ENCODE measurements around the gene SLC25A28. TPM values are rescaled to one million over a fixed set of nuclear protein-coding genes. Genes with fewer than 3 reads are reported as not detected.

The SLC25A28 gene
- total and polyA plus RNA-seq, 8 donors, result 18.8 to 128 (median 26.9) TPM

DNA sequence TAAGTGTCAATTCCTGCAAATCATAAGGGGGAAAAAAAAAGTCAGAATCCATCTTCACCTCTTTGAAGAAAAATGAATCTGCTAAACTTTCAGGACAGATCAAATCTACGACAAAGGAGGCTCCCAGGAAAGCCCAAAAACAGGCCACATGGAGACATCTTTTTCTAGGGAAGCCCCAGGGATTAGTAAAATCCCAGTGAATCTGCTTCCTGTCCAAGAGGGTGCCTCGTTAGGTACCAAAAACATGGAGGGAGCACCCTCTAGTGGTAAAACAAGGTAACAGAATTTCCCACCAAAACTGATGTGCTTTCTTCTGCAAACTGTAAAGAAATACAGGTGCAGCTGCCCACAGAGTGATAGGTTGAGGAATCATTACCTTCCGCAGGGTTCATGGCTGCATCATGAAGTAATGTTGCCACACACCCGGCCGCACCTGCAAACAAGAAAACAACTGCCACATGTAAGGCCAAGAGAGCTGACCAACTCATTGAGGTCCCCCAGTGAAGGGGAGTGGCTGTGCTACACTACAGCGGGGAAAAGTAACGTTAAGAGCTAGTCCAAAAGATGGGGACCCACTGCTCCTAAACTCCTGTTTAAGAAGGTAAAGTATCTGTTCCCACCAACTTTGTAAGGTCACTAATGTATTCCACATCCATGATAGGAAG lies 7.9 kb downstream of the SLC25A28 start:
- H3K27ac ChIP-seq, result no peak overlapping the region
- H3K36me3 ChIP-seq, result peaks cover 0 to 12% (median 0%) of the 10 kb centered on the region in 3 donors
- WGBS, 2 donors, result 29 to 33% methylated on average over 7 of the region's 7 CpGs
- H3K27me3 ChIP-seq, result no peaks in the 10 kb centered on the region
- peaks cover 0 to 8% (median under 1%) of the 10 kb centered on the region in 3 donors for H3K4me1 ChIP-seq
- intact Hi-C loops (cut with DNase I), result loop anchor here in 2 of 3 donors (5.0 to 10.0 kb wide), 3 partner anchors 167 to 217 kb away; no protein-coding TSS in a partner anchor
- peak; percentile 69 to 91 (median 82) for ATAC-seq
- peak; percentile 64 to 81 (median 79) for TF ChIP-seq CTCF (IDR thresholded peaks at IDR 0.05)
- H3K9me3 ChIP-seq, result no peaks in the 10 kb centered on the region
- FAIRE-seq, result no peak
- H3K4me3 ChIP-seq, result no peak overlapping the region
- peak in 2 of 6 donors; percentile 11 to 34 for DNase-seq

DNA sequence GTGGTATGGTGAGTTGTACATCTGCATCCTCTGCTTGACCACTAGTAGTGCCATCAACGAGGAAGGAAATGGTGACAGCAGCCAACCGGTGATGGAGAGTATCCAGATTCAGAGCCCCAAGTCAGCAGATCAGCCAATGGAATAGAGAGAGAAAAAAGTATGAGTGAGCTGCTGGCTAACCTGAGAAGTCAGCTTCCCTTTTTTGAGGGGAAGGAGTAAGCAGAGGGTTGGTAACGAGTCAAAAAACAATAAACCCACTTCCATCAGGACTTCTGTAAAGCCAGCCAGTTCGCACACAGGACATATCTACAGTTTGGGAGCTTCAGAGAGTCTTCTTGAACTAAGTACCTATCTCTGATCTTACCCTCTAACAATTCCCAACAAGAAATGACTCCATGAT lies 8.9 kb downstream of the SLC25A28 start:
- Histone ChIP-seq H3K4me1 (peaks cover 0 to 7% (median 0%) of the 10 kb centered on the region in 3 donors), H3K9me3 (no peaks in the 10 kb centered on the region), H3K27ac (no peak overlapping the region), H3K36me3 (peaks cover 0 to 12% (median 0%) of the 10 kb centered on the region in 3 donors), H3K27me3 (no peaks in the 10 kb centered on the region), H3K4me3 (no peak overlapping the region)
- DNase-seq (no peak), FAIRE-seq (no peak), ATAC-seq (no peak)
- intact Hi-C loops (cut with DNase I), result loop anchor here in 2 of 3 donors (5.0 to 10.0 kb wide), 3 partner anchors 167 to 217 kb away; no protein-coding TSS in a partner anchor
- TF ChIP-seq CTCF (IDR thresholded peaks at IDR 0.05), result no peak
- WGBS, 2 donors, result 78 to 83% methylated on average over 4 of the region's 4 CpGs

DNA sequence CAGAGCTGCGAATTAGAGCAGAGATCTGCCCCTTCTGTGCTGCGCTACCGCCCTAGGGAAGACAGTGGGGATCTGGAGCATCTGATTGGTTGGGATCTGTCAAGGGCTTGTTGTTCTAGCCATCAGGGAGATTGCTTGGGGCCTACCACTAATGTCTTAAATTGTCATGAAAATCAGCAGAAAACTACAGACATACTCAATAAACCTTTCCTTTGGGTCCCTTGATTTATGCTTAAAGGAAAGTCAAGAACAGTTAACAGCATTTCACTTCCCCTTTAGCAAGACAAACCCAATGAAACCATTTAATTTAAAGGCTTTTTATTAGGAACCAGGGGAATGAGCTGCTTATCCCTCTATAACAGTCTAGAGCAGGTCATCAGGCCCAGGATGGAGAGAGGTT lies 10.0 kb downstream of the SLC25A28 start:
- FAIRE-seq (no peak), DNase-seq (no peak), ATAC-seq (no peak)
- 94 to 95% methylated on average over 3 of the region's 3 CpGs for WGBS, 2 donors
- Histone ChIP-seq H3K9me3 (no peaks in the 10 kb centered on the region), H3K4me1 (no peaks in the 10 kb centered on the region), H3K4me3 (no peak overlapping the region), H3K27me3 (no peaks in the 10 kb centered on the region), H3K36me3 (peaks cover 0 to 12% (median 0%) of the 10 kb centered on the region in 3 donors), H3K27ac (no peak overlapping the region)
- no peak for TF ChIP-seq CTCF (IDR thresholded peaks at IDR 0.05)
- intact Hi-C loops (cut with DNase I), result loop anchor here in 2 of 3 donors (5.0 to 10.0 kb wide), 3 partner anchors 165 to 215 kb away; no protein-coding TSS in a partner anchor

- WGBS, 2 donors, result 95 to 98% methylated on average over 2 of the region's 2 CpGs
- no peak overlapping the region for H3K27ac ChIP-seq
- H3K27me3 ChIP-seq, result no peaks in the 10 kb centered on the region
- TF ChIP-seq CTCF (IDR thresholded peaks at IDR 0.05), result no peak
- no peaks in the 10 kb centered on the region for H3K9me3 ChIP-seq
- H3K4me1 ChIP-seq, result no peaks in the 10 kb centered on the region
- H3K36me3 ChIP-seq, result peaks cover 0 to 12% (median 0%) of the 10 kb centered on the region in 3 donors
- DNase-seq (no peak), ATAC-seq (no peak), FAIRE-seq (no peak)
- intact Hi-C loops (cut with DNase I), result no loop called here
- H3K4me3 ChIP-seq, result no peak overlapping the region
Observed at GRCh38 chr10:99609186-99609585, 11.1 kb downstream of the SLC25A28 start.

DNA sequence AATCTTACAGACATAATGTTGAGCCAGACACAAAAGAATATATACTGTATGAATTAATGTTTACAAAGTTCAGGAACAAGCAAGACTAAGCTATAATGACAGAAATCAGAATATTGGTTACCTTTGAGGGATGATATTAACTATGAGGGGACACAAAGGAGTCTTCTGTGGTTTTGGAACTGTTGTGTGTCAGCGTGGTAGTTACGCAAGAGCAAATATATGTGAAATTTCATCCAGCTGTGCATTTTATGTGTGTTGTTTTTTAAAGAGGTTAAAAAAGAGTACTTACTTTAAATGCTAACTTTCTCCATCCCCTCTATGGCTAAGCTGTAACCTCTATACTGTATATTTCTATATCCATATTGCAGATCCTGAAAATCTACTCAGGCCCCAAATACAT lies 14.9 kb downstream of the SLC25A28 start:
- no peak for TF ChIP-seq CTCF (IDR thresholded peaks at IDR 0.05)
- Histone ChIP-seq H3K4me3 (no peak overlapping the region), H3K36me3 (peaks cover 0 to 6% (median 0%) of the 10 kb centered on the region in 3 donors), H3K9me3 (no peaks in the 10 kb centered on the region), H3K27me3 (no peaks in the 10 kb centered on the region), H3K27ac (no peak overlapping the region), H3K4me1 (no peaks in the 10 kb centered on the region)
- DNase-seq (no peak), FAIRE-seq (no peak), ATAC-seq (no peak)
- intact Hi-C loops (cut with DNase I), result no loop called here
- 39 to 96% methylated on average over 2 of the region's 2 CpGs for WGBS, 2 donors

Data from pancreas (tissue), 10 donors.